Measurements from ENCODE around the gene KRT80. TPM values are rescaled to one million over a fixed set of nuclear protein-coding genes. Genes with fewer than 3 reads are reported as not detected.

Gene KRT80
- total RNA-seq, 1 experiment from 2014 or later: not detected

GRCh38 chr12:52230364-52231281, 38.8 kb upstream of the KRT80 start:
- no peak for DNase-seq
- Histone ChIP-seq H3K4me2 (ENCODE audit: low read depth, low read length, poor library complexity, severe bottlenecking) (no peak overlapping the region), H3K27me3 (ENCODE audit: low read length) (no peaks in the 10 kb centered on the region), H2AFZ (ENCODE audit: low read length) (no peak overlapping the region), H4K20me1 (ENCODE audit: insufficient read depth, low read depth, low read length) (no peaks in the 10 kb centered on the region), H3K36me3 (ENCODE audit: insufficient read depth, low read length) (no peaks in the 10 kb centered on the region), H3K27ac (ENCODE audit: low read length) (no peak overlapping the region), H3K9me2 (replicated peaks; ENCODE audit: insufficient read depth, low read length) (no peaks in the 10 kb centered on the region), H3K4me3 (ENCODE audit: low read length) (no peak overlapping the region), H3K4me1 (ENCODE audit: low read length) (no peaks in the 10 kb centered on the region), H3K79me2 (ENCODE audit: low read length) (no peaks in the 10 kb centered on the region), H3K9me3 (ENCODE audit: low read length) (no peaks in the 10 kb centered on the region), H3K9ac (ENCODE audit: low read length) (no peak overlapping the region)

- no peak overlapping the region for H3K4me2 ChIP-seq (ENCODE audit: low read depth, low read length, poor library complexity, severe bottlenecking)
- H3K36me3 ChIP-seq (ENCODE audit: insufficient read depth, low read length): no peaks in the 10 kb centered on the region
- no peak for DNase-seq
- no peaks in the 10 kb centered on the region for H3K27me3 ChIP-seq (ENCODE audit: low read length)
- no peak overlapping the region for H2AFZ ChIP-seq (ENCODE audit: low read length)
- no peaks in the 10 kb centered on the region for H3K4me1 ChIP-seq (ENCODE audit: low read length)
- no peaks in the 10 kb centered on the region for H3K79me2 ChIP-seq (ENCODE audit: low read length)
- H3K4me3 ChIP-seq (ENCODE audit: low read length): no peak overlapping the region
- H3K27ac ChIP-seq (ENCODE audit: low read length): no peak overlapping the region
- no peak overlapping the region for H3K9ac ChIP-seq (ENCODE audit: low read length)
- no peaks in the 10 kb centered on the region for H3K9me2 ChIP-seq (replicated peaks; ENCODE audit: insufficient read depth, low read length)
- no peaks in the 10 kb centered on the region for H3K9me3 ChIP-seq (ENCODE audit: low read length)
- H4K20me1 ChIP-seq (ENCODE audit: insufficient read depth, low read depth, low read length): no peaks in the 10 kb centered on the region
Measured at GRCh38 chr12:52229836-52230343, 38.1 kb upstream of the KRT80 start.

GRCh38 chr12:52228931-52229330, 37.1 kb upstream of the KRT80 start:
- Histone ChIP-seq H2AFZ (ENCODE audit: low read length) (no peak overlapping the region), H4K20me1 (ENCODE audit: insufficient read depth, low read depth, low read length) (no peaks in the 10 kb centered on the region), H3K9me2 (replicated peaks; ENCODE audit: insufficient read depth, low read length) (no peaks in the 10 kb centered on the region), H3K27ac (ENCODE audit: low read length) (no peak overlapping the region), H3K27me3 (ENCODE audit: low read length) (no peaks in the 10 kb centered on the region), H3K4me3 (ENCODE audit: low read length) (no peak overlapping the region), H3K4me1 (ENCODE audit: low read length) (no peaks in the 10 kb centered on the region), H3K4me2 (ENCODE audit: low read depth, low read length, poor library complexity, severe bottlenecking) (no peak overlapping the region), H3K79me2 (ENCODE audit: low read length) (no peaks in the 10 kb centered on the region), H3K36me3 (ENCODE audit: insufficient read depth, low read length) (no peaks in the 10 kb centered on the region), H3K9ac (ENCODE audit: low read length) (no peak overlapping the region), H3K9me3 (ENCODE audit: low read length) (no peaks in the 10 kb centered on the region)
- no peak for DNase-seq

DNA sequence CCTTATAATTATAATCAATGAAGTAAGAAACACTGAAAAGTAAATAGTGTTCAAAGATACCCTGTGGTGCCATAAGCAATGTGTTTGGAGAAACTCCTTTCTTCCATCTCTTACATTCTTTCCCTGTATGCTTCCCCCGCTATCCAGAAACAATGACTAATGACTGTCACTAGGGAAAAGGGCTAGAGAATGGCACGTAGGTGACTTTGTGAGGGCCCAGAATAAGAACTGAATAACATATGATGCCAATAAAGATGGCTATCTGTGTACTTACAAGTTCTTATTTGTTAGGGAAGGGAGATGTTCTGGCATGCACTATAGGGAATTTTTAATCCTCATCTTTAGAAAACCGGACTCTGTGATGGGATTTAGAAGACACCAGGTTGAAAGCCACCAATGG, 36.6 kb upstream of the KRT80 start:
- Histone ChIP-seq H3K36me3 (ENCODE audit: insufficient read depth, low read length) (no peaks in the 10 kb centered on the region), H3K27me3 (ENCODE audit: low read length) (no peaks in the 10 kb centered on the region), H2AFZ (ENCODE audit: low read length) (no peak overlapping the region), H3K4me1 (ENCODE audit: low read length) (no peaks in the 10 kb centered on the region), H3K4me2 (ENCODE audit: low read depth, low read length, poor library complexity, severe bottlenecking) (no peak overlapping the region), H4K20me1 (ENCODE audit: insufficient read depth, low read depth, low read length) (no peaks in the 10 kb centered on the region), H3K9me2 (replicated peaks; ENCODE audit: insufficient read depth, low read length) (no peaks in the 10 kb centered on the region), H3K9me3 (ENCODE audit: low read length) (no peaks in the 10 kb centered on the region), H3K9ac (ENCODE audit: low read length) (no peak overlapping the region), H3K27ac (ENCODE audit: low read length) (no peak overlapping the region), H3K4me3 (ENCODE audit: low read length) (no peak overlapping the region), H3K79me2 (ENCODE audit: low read length) (no peaks in the 10 kb centered on the region)
- no peak for DNase-seq

- H3K27ac ChIP-seq (ENCODE audit: low read length): no peak overlapping the region
- H3K9me3 ChIP-seq (ENCODE audit: low read length): no peaks in the 10 kb centered on the region
- H3K4me3 ChIP-seq (ENCODE audit: low read length): no peak overlapping the region
- H2AFZ ChIP-seq (ENCODE audit: low read length): no peak overlapping the region
- H3K9ac ChIP-seq (ENCODE audit: low read length): no peak overlapping the region
- H3K79me2 ChIP-seq (ENCODE audit: low read length): no peaks in the 10 kb centered on the region
- H3K4me2 ChIP-seq (ENCODE audit: low read depth, low read length, poor library complexity, severe bottlenecking): no peak overlapping the region
- no peak for DNase-seq
- no peaks in the 10 kb centered on the region for H4K20me1 ChIP-seq (ENCODE audit: insufficient read depth, low read depth, low read length)
- no peaks in the 10 kb centered on the region for H3K36me3 ChIP-seq (ENCODE audit: insufficient read depth, low read length)
- no peaks in the 10 kb centered on the region for H3K4me1 ChIP-seq (ENCODE audit: low read length)
- H3K27me3 ChIP-seq (ENCODE audit: low read length): no peaks in the 10 kb centered on the region
- no peaks in the 10 kb centered on the region for H3K9me2 ChIP-seq (replicated peaks; ENCODE audit: insufficient read depth, low read length)
Measured at GRCh38 chr12:52227606-52228166, 35.9 kb upstream of the KRT80 start.

DNA sequence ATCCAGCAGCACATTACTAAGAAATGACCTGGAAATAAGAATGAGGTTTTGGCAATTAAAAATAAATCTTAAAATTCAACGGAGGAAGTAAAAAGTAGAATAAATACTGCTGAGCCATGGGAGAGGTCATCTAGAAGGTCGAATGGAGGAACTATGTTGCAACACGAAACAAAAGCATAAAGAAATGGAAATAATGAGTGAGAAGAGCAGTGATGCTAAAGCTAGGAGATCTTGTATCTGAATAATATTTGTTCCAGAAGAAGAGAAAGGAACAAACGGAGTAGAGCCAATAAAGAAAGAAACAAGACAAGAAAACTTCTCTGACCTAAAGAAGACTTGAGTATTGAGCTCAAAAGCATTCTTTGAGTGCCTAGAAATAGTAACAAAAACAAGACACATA, 34.6 kb upstream of the KRT80 start:
- Histone ChIP-seq H3K4me1 (ENCODE audit: low read length) (no peaks in the 10 kb centered on the region), H3K4me2 (ENCODE audit: low read depth, low read length, poor library complexity, severe bottlenecking) (no peak overlapping the region), H3K9ac (ENCODE audit: low read length) (no peak overlapping the region), H3K27me3 (ENCODE audit: low read length) (no peaks in the 10 kb centered on the region), H3K9me3 (ENCODE audit: low read length) (no peaks in the 10 kb centered on the region), H3K9me2 (replicated peaks; ENCODE audit: insufficient read depth, low read length) (no peaks in the 10 kb centered on the region), H3K79me2 (ENCODE audit: low read length) (no peaks in the 10 kb centered on the region), H4K20me1 (ENCODE audit: insufficient read depth, low read depth, low read length) (no peaks in the 10 kb centered on the region), H2AFZ (ENCODE audit: low read length) (no peak overlapping the region), H3K4me3 (ENCODE audit: low read length) (no peak overlapping the region), H3K36me3 (ENCODE audit: insufficient read depth, low read length) (no peaks in the 10 kb centered on the region), H3K27ac (ENCODE audit: low read length) (no peak overlapping the region)
- DNase-seq: no peak

- Histone ChIP-seq H3K9me3 (ENCODE audit: low read length) (no peaks in the 10 kb centered on the region), H3K27me3 (ENCODE audit: low read length) (no peaks in the 10 kb centered on the region), H3K9me2 (replicated peaks; ENCODE audit: insufficient read depth, low read length) (no peaks in the 10 kb centered on the region), H4K20me1 (ENCODE audit: insufficient read depth, low read depth, low read length) (no peaks in the 10 kb centered on the region), H3K4me2 (ENCODE audit: low read depth, low read length, poor library complexity, severe bottlenecking) (no peak overlapping the region), H3K79me2 (ENCODE audit: low read length) (no peaks in the 10 kb centered on the region), H3K9ac (ENCODE audit: low read length) (no peak overlapping the region), H3K4me1 (ENCODE audit: low read length) (no peaks in the 10 kb centered on the region), H3K36me3 (ENCODE audit: insufficient read depth, low read length) (no peaks in the 10 kb centered on the region), H3K27ac (ENCODE audit: low read length) (no peak overlapping the region), H3K4me3 (ENCODE audit: low read length) (no peak overlapping the region), H2AFZ (ENCODE audit: low read length) (no peak overlapping the region)
- no peak for DNase-seq
Measured at GRCh38 chr12:52225752-52226151, 33.9 kb upstream of the KRT80 start.

DNA sequence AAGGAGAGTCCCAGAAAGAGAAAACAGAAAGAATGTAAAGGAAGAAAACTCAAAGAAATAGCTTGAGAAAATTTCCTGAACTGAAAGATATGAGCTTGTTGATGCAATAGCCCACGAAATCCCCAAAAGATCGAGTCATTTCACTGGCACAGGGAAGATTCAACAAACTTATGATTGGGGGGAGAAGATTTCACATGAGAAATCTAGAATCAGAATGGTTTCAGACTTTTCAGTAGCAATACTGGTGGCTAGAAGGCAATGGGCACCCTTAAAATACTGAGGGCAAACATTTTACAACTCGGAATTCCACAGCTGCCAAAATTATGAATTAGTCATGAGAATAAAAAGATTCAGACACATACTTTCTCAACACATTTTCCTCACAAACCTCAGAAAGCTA, 32.3 kb upstream of the KRT80 start:
- no peak overlapping the region for H3K27ac ChIP-seq (ENCODE audit: low read length)
- no peak overlapping the region for H3K4me3 ChIP-seq (ENCODE audit: low read length)
- no peak for DNase-seq
- H3K4me2 ChIP-seq (ENCODE audit: low read depth, low read length, poor library complexity, severe bottlenecking): no peak overlapping the region
- no peaks in the 10 kb centered on the region for H4K20me1 ChIP-seq (ENCODE audit: insufficient read depth, low read depth, low read length)
- H2AFZ ChIP-seq (ENCODE audit: low read length): no peak overlapping the region
- H3K36me3 ChIP-seq (ENCODE audit: insufficient read depth, low read length): no peaks in the 10 kb centered on the region
- H3K9me3 ChIP-seq (ENCODE audit: low read length): no peaks in the 10 kb centered on the region
- H3K27me3 ChIP-seq (ENCODE audit: low read length): no peaks in the 10 kb centered on the region
- H3K9ac ChIP-seq (ENCODE audit: low read length): no peak overlapping the region
- H3K4me1 ChIP-seq (ENCODE audit: low read length): no peaks in the 10 kb centered on the region
- H3K79me2 ChIP-seq (ENCODE audit: low read length): no peaks in the 10 kb centered on the region
- H3K9me2 ChIP-seq (replicated peaks; ENCODE audit: insufficient read depth, low read length): no peaks in the 10 kb centered on the region

All from Karpas-422 (cell line).